ENCODE data around the gene INTS11. TPM values are rescaled to one million over a fixed set of nuclear protein-coding genes. Genes with fewer than 3 reads are reported as not detected.

Gene INTS11
- 66.8 TPM for total RNA-seq (2013)
- polyA plus RNA-seq, result 100 to 1,000 TPM in 1 of 3 donors, 10 to 100 TPM in 2; 46.2 to 154 (median 49.6) TPM
- 61.7 and 91.9 TPM in 2 replicates for polyA minus RNA-seq
- total RNA-seq, result 23.4 to 47.7 (median 34.7) reads per million in 11 experiments

GRCh38 chr1:1324524-1325287 lies at the start of gene INTS11, which contains the start of gene CPTP:
INTS11 (minus strand) TSS chr1:1324660; CDS start chr1:1324608, 52 bp downstream.
CPTP (plus strand) TSS chr1:1324802; CDS start chr1:1326911, 2,109 bp downstream.
- peaks cover 8 to 29% of the 10 kb centered on the region in 2 donors for H3K36me3 Mint-ChIP-seq
- Histone ChIP-seq H3K27ac (ENCODE audit: low read depth in 1 of 2, low read length in 2 of 2) (peak within 1 kb of the TSS; percentile 0 to 83), H3K27me3 (ENCODE audit: control insufficient read depth in 2 of 2, insufficient read depth in 2 of 2, low read length in 2 of 2) (no peaks in the 10 kb centered on the region), H3K4me3 (replicated peaks in 1 of 3; ENCODE audit: low read depth in 2 of 3, low read length in 3 of 3) (peak within 1 kb of the TSS; percentile 65 to 92 (median 87)), H4K20me1 (ENCODE audit: insufficient read depth, low read length) (peaks cover 48% of the 10 kb centered on the region), H3K79me2 (ENCODE audit: insufficient read depth, low read length) (peaks cover 59% of the 10 kb centered on the region), H3K9ac (ENCODE audit: insufficient read depth, low read length, poor library complexity, severe bottlenecking) (peak within 1 kb of the TSS; percentile 90), H3K4me2 (replicated peaks; ENCODE audit: extremely low read depth, low read length, poor library complexity, severe bottlenecking) (peak within 1 kb of the TSS; percentile 98), H3K9me3 (replicated peaks in 1 of 2; ENCODE audit: control insufficient read depth in 1 of 2, insufficient read depth in 1 of 2, low read length in 2 of 2) (no peaks in the 10 kb centered on the region), H3K4me1 (ENCODE audit: control insufficient read depth in 1 of 2, insufficient read depth in 2 of 2, low read length in 2 of 2) (peaks cover 22 to 24% of the 10 kb centered on the region in 2 donors), H3K36me3 (replicated peaks in 1 of 2; ENCODE audit: control insufficient read depth in 1 of 2, insufficient read depth in 2 of 2, low read length in 2 of 2) (peaks cover 21 to 27% of the 10 kb centered on the region in 2 donors), H2AFZ (ENCODE audit: insufficient read depth, low read depth, low read length, poor library complexity, severe bottlenecking) (peak within 1 kb of the TSS; percentile 89)
- DNase-seq, result peak; percentile 89 to 93 (median 91)
- H3K4me1 Mint-ChIP-seq, result peaks cover 25% of the 10 kb centered on the region
- peak within 1 kb of the TSS; percentile 80 to 92 for H3K4me3 Mint-ChIP-seq
- intact Hi-C loops (cut with micrococcal nuclease), result no loop called here
- H3K27ac Mint-ChIP-seq, result peak within 1 kb of the TSS in 6 of 7 donors; percentile 38 to 89 (median 82)
- H3K27me3 Mint-ChIP-seq (ENCODE audit: low read depth in 3 of 3), result no peaks in the 10 kb centered on the region
- no peak for TF ChIP-seq CTCF (IDR thresholded peaks at IDR 0.05)
- H3K9me3 Mint-ChIP-seq, result no peaks in the 10 kb centered on the region
- under 1% methylated on average over 83 of the region's 84 CpGs for WGBS (ENCODE audit: insufficient coverage)

- Histone ChIP-seq H3K79me2 (ENCODE audit: insufficient read depth, low read length) (peaks cover 20% of the 10 kb centered on the region), H3K4me3 (replicated peaks in 1 of 3; ENCODE audit: low read depth in 2 of 3, low read length in 3 of 3) (peak overlapping the region; percentile 82 to 92 (median 83)), H4K20me1 (ENCODE audit: insufficient read depth, low read length) (peaks cover 19% of the 10 kb centered on the region), H3K9ac (ENCODE audit: insufficient read depth, low read length, poor library complexity, severe bottlenecking) (peak overlapping the region; percentile 96), H3K27me3 (ENCODE audit: control insufficient read depth in 2 of 2, insufficient read depth in 2 of 2, low read length in 2 of 2) (no peaks in the 10 kb centered on the region), H3K4me1 (ENCODE audit: control insufficient read depth in 1 of 2, insufficient read depth in 2 of 2, low read length in 2 of 2) (peaks cover 37 to 49% of the 10 kb centered on the region in 2 donors), H3K4me2 (replicated peaks; ENCODE audit: extremely low read depth, low read length, poor library complexity, severe bottlenecking) (peak overlapping the region; percentile 72), H3K36me3 (replicated peaks in 1 of 2; ENCODE audit: control insufficient read depth in 1 of 2, insufficient read depth in 2 of 2, low read length in 2 of 2) (peaks cover 0 to 9% of the 10 kb centered on the region in 2 donors), H3K27ac (ENCODE audit: low read depth in 1 of 2, low read length in 2 of 2) (peak overlapping the region; percentile 88 to 94), H3K9me3 (replicated peaks in 1 of 2; ENCODE audit: control insufficient read depth in 1 of 2, insufficient read depth in 1 of 2, low read length in 2 of 2) (no peaks in the 10 kb centered on the region), H2AFZ (ENCODE audit: insufficient read depth, low read depth, low read length, poor library complexity, severe bottlenecking) (no peak overlapping the region)
- H3K9me3 Mint-ChIP-seq, result peaks cover 0 to 2% (median 0%) of the 10 kb centered on the region in 7 donors
- DNase-seq, result no peak
- intact Hi-C loops (cut with micrococcal nuclease), result loop anchor here in 1 of 2 donors (10.0 kb wide), 2 partner anchors 259 to 359 kb away; partner anchors contain the start of genes C1orf159 and ISG15
- no peak for TF ChIP-seq CTCF (IDR thresholded peaks at IDR 0.05)
- peaks cover 8 to 12% of the 10 kb centered on the region in 2 donors for H3K36me3 Mint-ChIP-seq
- H3K27ac Mint-ChIP-seq, result peak overlapping the region in 5 of 7 donors; percentile 70 to 99 (median 95)
- H3K4me3 Mint-ChIP-seq, result peak overlapping the region; percentile 81 to 86
- peaks cover 40% of the 10 kb centered on the region for H3K4me1 Mint-ChIP-seq
- 61% methylated on average over 52 of the region's 52 CpGs for WGBS (ENCODE audit: insufficient coverage)
- H3K27me3 Mint-ChIP-seq (ENCODE audit: low read depth in 3 of 3), result peaks cover 4 to 7% (median 7%) of the 10 kb centered on the region in 3 donors
Observed at GRCh38 chr1:1373815-1374588, 49.5 kb upstream of the INTS11 start.
